Mucosa of descending colon (tissue), 3 donors: ENCODE measurements around the gene GSS. TPM values are rescaled to one million over a fixed set of nuclear protein-coding genes. Genes with fewer than 3 reads are reported as not detected.

Experiments
- ATAC-seq: fragments of 200-7000 bp; cut with Tn5 transposase; one replicate; pipeline ENCODE4 v1.9.1; 2020; ENCODE audit warnings: mild to moderate bottlenecking, moderate library complexity
- DNase-seq, 3 donors: peaks; one replicate each; pipeline ENCODE4 v3.0.0-alpha.2; 2020
- H3K36me3 ChIP-seq: fragments of 200-600 bp; one replicate; pipeline ENCODE4 v1.8.0; 2021; ENCODE audit warnings: low read depth, mild to moderate bottlenecking
- H3K4me1 ChIP-seq: fragments of 200-600 bp; one replicate; pipeline ENCODE4 v1.8.0; 2021; ENCODE audit warnings: low read depth, mild to moderate bottlenecking
- H3K4me3 ChIP-seq: fragments of 200-600 bp; one replicate; pipeline ENCODE4 v1.8.0; 2021; ENCODE audit warnings: mild to moderate bottlenecking
- H3K9me3 ChIP-seq: fragments of 200-600 bp; one replicate; pipeline ENCODE4 v1.8.0; 2021; ENCODE audit warnings: mild to moderate bottlenecking
- intact Hi-C, 2 donors: fragments of 100-400 bp; cut with DNase I in 1 of 2; cut with micrococcal nuclease in 1 of 2; formaldehyde crosslinking; loops; one replicate each; pipeline versions ENCODE4 v1.11.0 to v1.11.1; 2022; cut with DNase I, micrococcal nuclease
- total RNA-seq, 3 donors: library from RNA; stranded (reverse); fragmentation: NEBNext Ultra II Directional in 2 of 3; extraction: Animal tissue kit (Norgen Biotek cat#: 25700) in 2 of 3; gene quantifications; one replicate each; pipeline versions ENCODE4 v1.2.1 to v1.2.4, GENCODE V29; 2021 to 2023
- TF ChIP-seq, protein P1 (sequence below): fragments of 200-600 bp; IDR thresholded peaks from one replicate; pipeline ENCODE4 v1.8.0; 2022; ENCODE audit warnings: antibody characterized with exemption, mild to moderate bottlenecking
- donor health status: DM: no; HTN: no; CAD: no; lungs with moderate emphysema.
- donor health status: DM: no; HTN: no; CAD: no.
- donor health status: DM: no; HTN: yes; CAD: no.

Gene GSS
- total RNA-seq, 3 donors from 2014 or later = 45.2 to 97.3 (median 91.8) TPM

DNA sequence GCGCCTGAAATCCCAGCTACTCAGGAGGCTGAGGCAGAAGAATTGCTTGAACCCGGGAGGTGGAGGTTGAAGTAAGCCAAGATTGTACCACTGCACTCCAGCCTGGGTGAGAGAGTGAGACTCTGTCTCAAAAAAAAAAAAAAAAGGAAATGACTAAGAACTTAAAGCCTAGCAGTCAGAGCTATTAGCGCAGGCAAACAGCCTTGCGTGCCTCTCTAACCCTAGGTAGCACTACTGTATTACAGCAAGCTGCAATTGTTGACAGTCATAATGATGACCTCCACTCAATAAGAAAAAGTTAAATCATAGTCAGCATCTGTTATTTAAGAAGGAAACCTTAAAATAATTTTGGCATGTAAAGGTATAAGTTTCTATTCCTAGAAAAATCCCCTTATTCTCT is 14.4 kb downstream of the GSS start:
- TF ChIP-seq, protein P1, sequence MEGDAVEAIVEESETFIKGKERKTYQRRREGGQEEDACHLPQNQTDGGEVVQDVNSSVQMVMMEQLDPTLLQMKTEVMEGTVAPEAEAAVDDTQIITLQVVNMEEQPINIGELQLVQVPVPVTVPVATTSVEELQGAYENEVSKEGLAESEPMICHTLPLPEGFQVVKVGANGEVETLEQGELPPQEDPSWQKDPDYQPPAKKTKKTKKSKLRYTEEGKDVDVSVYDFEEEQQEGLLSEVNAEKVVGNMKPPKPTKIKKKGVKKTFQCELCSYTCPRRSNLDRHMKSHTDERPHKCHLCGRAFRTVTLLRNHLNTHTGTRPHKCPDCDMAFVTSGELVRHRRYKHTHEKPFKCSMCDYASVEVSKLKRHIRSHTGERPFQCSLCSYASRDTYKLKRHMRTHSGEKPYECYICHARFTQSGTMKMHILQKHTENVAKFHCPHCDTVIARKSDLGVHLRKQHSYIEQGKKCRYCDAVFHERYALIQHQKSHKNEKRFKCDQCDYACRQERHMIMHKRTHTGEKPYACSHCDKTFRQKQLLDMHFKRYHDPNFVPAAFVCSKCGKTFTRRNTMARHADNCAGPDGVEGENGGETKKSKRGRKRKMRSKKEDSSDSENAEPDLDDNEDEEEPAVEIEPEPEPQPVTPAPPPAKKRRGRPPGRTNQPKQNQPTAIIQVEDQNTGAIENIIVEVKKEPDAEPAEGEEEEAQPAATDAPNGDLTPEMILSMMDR = no peak
- intact Hi-C loops = no loop called here
- ATAC-seq = no peak
- H3K36me3 ChIP-seq = no peaks in the 10 kb centered on the region
- H3K9me3 ChIP-seq = no peaks in the 10 kb centered on the region
- DNase-seq = no peak
- H3K4me1 ChIP-seq = peaks cover 24% of the 10 kb centered on the region
- no peak overlapping the region for H3K4me3 ChIP-seq

- Histone ChIP-seq H3K4me3 (no peak overlapping the region), H3K4me1 (peaks cover 17% of the 10 kb centered on the region), H3K9me3 (no peaks in the 10 kb centered on the region), H3K36me3 (no peaks in the 10 kb centered on the region)
- TF ChIP-seq, protein P1 = no peak
- DNase-seq (no peak), ATAC-seq (no peak)
- intact Hi-C loops = no loop called here
Observed at GRCh38 chr20:34940081-34940481, 15.5 kb downstream of the GSS start.

DNA sequence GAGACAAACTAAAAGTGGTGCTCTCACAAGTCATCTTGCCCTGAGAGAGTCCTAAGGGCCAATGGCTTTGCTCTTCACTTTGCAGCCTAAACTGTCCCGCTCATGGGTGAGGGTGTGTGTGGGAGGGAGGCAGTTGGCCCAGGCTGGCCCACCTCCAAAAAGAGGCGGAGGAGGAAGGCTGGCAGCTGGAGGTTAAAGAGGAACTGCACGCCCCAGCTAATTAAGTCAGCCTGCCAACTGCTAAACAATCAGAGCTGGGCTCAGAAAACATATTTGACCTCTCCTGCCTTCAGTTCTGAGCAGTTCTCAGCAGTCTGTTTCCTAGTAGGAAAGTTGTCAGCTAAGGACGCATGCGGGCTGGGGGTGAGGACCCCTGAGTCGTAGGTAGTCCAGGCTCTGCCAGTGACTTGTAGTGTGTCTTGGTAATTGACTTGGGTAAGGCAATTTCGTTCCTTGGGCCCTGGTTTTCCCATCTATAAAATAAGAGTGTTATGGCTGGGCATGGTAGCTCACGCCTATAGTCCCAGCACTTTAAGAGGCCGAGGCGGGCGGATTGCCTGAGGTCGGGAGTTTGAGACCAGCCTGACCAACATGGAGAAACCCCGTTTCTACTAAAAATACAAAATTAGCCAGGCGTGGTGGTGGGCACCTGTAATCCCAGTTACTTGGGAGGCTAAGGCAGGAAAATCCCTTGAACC is 17.0 kb downstream of the GSS start:
- ATAC-seq = peak; percentile 96

DNA sequence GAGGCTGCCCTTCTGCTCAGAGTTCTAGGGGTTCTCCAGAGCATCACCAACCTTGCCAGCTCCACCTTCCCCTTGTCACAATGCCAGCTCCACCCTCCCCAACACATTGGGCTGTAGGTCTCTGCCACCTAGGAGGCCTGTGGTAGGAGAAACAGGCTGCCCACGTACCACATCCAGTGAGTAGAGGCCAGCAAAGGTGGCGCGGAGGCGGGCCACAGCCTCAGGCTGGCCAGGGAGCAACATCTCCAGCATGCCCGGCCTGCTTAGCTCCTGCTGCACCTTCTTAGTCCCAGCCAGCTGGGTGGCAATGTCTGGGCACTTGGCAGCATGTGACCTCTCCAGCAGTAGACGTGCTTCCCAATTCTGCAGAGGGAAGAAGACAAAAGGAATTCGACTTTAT is 23.8 kb downstream of the GSS start:
- no peaks in the 10 kb centered on the region for H3K36me3 ChIP-seq
- peak; percentile 6 for ATAC-seq
- TF ChIP-seq, protein P1 = no peak

More for the DNA sequence above, 17.0 kb downstream of the GSS start:
- no peaks in the 10 kb centered on the region for H3K9me3 ChIP-seq
- H3K36me3 ChIP-seq = no peaks in the 10 kb centered on the region
- peaks cover 16% of the 10 kb centered on the region for H3K4me1 ChIP-seq
- intact Hi-C loops = no loop called here
- no peak overlapping the region for H3K4me3 ChIP-seq
- TF ChIP-seq, protein P1 = no peak
- peak; percentile 90 to 92 (median 91) for DNase-seq

DNA sequence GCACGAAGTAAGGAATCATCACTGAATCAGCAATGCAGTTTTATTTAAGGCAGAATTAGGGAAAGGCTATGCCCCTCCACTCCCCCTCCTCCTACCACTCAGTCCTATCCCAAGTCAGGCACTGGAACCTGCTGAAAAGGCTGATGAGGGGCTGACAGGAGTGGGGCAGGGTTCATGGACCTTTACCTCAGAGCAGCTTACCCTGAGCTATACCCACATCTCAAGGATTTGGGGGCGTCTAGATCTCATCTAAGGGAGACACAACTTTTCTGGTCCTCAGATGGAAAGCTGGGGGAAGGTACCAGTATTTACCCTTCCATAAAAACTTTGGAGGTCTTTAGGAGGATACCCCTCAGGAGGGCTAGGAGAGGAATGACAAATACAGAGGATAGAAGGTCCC is 27.2 kb downstream of the GSS start:
- intact Hi-C loops = no loop called here
- Histone ChIP-seq H3K4me1 (no peaks in the 10 kb centered on the region), H3K36me3 (peaks cover 12% of the 10 kb centered on the region), H3K9me3 (no peaks in the 10 kb centered on the region), H3K4me3 (no peak overlapping the region)
- ATAC-seq = no peak
- no peak for DNase-seq
- TF ChIP-seq, protein P1 = no peak

More for the DNA sequence above, 23.8 kb downstream of the GSS start:
- intact Hi-C loops = no loop called here
- DNase-seq = no peak
- no peaks in the 10 kb centered on the region for H3K9me3 ChIP-seq
- H3K4me1 ChIP-seq = no peaks in the 10 kb centered on the region
- H3K4me3 ChIP-seq = no peak overlapping the region
